Measurements from ENCODE around the gene FRMD8.

Gene FRMD8

DNA sequence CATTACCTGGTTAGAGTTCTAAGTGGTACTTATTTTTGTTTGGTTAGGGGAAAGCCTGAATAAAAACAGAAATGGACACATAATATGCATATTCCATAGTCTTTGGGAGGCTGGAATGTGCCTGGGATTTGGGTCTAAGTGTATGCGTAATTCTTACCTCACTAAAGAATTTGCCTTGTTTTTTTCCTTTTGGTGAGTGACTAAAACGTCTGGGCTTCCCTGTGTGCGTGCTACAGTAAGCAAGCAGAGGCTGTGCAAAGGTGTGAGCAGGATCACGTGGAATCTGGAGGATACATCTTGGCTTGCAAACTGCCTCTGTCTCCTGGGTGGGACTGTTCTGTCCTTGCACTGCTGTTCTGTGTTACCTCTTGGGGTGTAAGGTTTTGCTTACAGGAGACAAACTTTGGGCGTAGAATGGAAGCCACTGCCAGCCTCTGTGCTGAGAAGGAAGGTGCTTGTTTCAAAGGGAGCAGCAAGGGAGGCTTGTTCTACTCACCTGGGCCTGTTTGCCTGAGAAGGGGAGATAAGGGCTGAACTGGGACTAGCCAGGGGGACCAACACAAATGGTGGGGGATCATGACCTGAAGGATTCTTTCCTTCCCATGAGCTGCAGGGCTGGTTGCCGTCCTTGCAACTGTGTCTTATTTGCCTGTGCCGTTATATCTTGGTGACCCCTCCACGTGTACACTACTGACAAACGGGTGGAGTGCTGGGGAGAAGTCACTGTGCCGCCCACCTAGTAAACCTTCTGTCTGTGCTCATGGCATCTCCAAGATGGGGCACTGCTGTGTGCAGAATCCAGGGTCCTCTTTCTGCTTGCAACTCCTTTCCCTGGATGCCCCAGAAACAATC is 40.6 kb downstream of the FRMD8 start:
- DNase-seq, result peak; percentile 28

DNA sequence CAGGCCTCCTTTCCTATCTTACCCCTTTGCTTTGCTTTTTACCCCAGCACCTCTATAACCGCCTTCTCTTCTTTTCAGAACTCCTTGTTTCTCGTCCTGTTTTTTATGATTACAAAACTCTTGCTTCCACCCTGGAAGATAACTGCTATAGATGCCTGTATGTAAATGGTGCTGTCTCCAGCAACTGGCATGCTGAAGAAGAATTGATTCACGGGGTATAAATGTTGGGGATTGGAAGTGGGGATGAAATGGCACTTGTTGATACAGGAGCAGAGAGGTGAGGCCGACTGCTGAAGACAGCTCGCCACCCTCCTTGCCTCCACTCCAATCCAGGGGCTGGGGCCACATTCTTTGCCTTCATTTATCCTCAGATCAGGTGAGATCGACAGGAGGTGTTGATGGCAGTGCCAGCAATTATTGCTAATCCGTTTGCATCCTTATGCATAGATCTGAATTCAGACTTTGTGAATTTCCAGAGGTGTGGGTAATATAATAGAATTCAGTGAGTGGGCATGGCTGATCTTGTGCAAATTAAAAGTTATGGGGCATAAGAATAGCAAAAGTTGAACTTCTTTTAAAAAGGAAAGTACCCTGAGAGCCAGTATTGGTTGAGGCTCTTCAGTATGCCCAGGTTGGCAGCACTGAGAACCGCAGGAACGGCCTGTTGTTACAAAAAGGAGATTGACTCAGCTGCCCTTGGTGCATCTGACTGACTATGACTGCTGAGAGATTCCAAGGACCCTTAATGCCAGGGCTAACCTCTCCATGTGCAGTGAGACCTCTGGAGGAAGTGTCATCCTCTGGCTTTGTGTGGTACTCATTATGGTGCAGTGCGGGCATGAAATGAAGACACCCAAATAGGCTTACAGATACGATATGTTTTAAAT is 41.5 kb downstream of the FRMD8 start:
- DNase-seq, result peak; percentile 27

DNA sequence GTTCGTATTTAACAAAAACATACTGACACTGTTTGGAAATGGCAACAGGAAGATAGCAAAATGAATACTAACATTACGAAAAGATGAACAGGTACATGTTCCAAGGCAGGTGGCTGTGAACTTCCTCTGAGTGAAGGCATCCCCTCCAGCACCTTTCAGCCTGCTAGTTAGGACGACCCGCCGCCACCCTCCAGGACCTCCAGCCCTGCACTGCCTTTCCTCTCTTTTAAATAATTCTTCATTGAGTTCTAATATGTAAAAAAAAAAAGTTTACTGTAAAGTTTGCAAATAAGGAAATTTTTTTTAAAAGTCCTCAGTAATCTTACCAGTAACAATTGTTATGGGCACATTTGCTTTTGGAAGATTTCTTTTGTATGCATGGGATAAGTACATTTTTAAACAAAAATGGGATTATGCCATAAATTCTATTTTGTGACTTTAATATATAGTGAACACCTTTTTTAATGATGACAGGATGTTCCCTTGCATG is 42.2 kb downstream of the FRMD8 start:
- peak; percentile 19 for DNase-seq

DNA sequence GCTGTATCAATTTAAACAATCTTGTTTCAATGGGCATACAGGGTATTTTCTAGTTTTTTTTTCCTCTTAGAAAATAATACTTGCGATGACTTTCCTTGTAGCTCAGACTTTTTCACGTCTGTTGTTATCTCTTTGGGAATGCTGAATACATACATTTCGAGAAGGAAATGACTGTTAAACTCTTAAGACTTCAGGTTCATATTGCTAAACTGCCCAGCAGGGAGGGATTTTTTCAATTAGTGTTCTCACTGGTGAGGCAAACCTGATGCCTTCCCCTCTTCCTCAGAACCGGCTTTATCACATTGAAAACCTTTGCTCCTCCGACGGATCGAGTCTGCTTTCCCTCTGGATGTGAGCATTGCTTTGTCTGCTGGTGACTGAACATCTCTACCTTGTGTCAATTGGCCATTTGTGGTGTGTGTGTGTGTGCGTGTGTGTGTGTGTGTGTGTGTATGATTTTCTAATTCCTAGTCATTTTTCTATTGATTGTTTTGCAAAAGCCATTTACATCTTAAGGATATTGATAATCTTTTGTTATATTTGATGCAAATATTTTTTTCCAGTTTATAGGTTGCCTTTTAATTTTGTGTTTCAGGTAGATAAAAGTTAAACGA is 42.7 kb downstream of the FRMD8 start:
- no peak for DNase-seq

DNA sequence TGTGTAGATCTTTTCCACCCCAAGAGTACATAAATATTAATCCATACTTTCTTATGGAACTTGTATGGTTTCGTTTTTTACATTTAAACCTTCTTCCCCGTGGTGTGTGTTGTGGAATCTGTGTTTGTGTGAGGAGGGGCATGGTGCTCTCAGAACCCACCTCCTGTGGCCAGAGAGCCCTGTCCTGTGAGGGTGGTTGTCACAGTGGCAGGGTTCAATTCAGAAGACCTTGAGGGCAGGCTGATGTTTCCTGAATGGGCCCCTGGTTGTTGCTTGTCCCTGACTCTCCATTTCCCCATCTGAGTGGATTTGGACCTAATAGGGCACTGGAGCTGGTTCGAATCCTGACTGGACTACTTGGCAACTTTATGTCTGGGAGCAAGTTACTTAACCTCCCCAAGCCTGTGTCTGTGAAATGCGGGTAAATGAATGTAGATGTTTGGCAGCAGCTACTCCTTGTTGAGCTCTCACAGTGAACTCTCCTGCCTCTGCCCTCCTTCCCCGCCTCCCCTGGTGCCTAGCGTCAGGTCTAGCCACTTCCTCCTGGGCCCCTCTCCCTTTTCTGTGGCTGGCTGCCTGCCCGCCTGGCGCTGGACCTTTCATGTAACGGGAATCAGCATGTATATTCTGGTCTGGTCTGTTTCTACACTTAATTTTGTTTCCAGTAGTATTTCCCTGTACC is 43.4 kb downstream of the FRMD8 start:
- peak; percentile 43 for DNase-seq

DNA sequence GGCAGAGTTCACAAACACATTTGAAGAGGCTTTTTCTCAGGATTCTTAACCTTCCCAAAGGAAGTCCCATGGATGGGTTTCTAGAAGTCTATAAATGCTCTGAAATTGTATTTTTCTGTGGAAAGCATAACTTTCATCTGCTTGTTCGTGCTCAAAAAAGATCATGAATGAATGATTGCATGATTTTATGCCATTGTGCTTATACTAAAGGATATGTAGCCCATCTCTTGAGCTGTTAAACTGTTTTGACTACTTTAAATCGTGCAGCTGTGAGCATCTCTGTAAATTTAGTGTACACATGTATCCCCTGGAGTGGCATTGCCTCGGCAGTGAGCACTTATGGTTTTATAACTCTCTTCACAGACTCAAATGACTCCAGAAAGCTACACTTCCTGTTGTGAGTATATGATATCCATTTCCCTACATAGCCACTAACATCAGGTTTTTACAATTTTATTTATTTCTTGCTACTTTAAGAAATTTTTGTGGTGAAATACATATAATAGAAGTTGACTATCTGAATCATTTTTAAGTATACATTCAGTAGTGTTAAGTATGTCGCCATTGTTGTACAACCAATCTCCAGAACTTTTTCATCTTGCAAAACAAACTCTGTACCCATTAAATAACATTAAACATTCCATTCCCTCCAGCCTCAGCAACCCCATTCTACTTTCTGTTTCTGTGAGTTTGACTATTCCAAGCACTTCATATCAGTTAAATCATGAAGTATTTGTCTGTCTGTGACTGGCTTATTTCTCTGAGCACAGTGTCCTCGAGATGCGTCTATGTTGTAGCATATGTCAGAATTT is 44.2 kb downstream of the FRMD8 start:
- peak; percentile 28 for DNase-seq

DNA sequence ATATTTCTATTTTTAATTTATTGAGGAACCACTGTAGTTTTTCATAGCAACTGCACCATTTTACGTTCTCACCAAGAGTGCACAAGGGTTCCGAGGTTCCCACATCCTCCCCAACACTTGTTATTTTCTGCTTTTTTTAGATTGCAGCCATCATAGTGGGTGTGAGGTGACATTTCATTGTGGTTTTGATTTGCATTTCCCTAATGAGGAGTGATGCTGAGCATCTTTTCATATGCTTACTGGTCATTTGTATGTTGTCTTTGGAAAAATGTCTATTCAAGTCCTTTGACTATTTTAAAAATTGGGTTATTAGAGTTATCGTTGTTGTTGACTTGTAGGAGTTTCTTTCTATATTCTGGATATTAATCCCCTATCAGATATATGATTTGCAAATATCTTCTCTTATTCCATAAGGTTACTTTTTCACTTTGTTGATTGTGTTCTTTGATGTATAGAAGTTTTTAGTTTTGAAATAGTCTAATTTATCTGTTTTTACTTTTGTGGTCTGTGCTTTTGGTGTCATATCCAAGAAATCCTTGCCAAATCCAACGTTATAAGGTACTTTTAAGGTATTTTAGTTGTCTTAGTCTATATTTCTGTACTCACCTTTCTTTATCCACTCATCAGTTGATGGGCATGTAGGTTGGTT is 45.1 kb downstream of the FRMD8 start:
- peak; percentile 77 for DNase-seq

DNA sequence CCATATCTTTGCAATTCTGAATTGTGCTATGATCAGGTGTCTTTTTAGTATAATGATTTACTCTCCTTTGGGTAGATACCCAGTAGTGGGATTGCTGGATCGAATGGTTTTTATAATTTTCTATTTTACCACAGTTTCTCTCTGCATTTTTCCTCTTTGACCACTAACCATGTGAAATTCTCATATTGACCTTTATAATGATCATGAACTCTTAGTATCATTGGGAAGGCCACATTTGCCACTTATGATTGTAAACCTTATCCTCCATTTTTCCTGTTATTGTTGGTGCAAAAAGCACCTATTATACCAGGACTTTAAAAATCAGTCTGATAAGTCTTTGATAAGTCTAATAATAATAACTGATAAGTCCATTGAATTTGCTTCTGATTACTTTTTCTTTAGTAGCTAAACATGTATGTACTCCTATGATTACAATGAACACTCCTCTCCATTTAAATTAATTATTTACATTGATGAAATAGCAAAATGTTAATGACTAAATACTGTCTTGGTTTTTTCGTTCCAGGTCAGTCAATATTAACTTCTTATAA is 45.7 kb downstream of the FRMD8 start:
- no peak for DNase-seq

DNA sequence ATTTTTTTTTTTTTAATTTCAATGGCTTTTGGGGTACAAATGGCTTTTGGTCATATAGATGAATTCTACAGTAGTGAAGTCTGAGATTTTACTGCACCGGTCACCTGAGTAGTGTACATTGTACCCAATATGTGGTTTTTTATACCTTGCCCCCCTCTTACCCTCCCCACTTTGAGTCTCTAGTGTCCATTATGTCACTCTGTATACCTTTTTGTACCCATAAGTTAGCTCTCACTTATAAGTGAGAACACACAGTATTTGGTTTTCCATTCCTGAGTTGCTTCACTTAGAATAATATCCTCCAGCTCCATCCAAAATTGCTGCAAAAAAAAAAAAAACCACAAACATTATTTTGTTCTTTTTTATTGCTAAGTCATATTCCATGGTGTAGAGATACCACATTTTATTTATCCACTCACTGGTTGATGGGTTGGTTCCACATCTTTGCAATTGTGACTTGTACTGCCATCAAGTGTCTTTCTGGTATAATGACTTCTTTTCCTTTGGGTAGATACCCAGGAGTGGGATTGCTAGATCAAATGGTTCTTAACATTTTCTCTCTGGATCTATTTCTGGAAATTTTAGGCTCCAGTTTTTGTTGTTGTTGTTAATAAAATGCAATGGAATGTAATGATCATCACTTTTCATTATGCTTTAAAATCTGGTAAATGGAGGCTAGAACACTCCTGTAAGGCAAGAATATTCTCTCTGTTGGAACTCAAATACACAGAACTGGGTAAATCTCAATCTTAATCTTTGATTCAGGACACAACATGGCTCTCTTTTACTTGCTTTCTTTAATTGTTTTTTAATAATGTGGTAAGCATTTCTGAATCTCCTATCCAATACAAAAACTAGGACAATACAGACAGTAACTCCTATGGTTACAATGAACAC is 46.5 kb downstream of the FRMD8 start:
- DNase-seq, result peak; percentile 59

DNA sequence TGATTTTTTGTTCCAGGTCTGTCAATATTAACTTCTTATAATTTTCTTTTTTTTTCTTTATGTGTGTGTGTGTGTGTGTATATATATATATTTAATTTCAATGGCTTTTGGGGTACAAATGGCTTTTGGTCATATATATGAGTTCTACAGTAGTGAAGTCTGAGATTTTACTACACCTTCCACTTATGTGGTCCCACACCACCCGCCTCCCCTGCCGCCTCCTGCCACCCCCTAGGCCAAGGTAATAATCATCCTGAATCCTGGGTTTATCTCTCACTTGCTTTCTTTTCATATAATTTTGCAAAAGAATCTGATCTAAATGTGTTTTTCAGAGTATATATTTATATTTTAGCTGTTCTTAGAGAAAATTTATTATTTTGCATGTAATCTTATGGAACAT is 47.2 kb downstream of the FRMD8 start:
- no peak for DNase-seq

DNA sequence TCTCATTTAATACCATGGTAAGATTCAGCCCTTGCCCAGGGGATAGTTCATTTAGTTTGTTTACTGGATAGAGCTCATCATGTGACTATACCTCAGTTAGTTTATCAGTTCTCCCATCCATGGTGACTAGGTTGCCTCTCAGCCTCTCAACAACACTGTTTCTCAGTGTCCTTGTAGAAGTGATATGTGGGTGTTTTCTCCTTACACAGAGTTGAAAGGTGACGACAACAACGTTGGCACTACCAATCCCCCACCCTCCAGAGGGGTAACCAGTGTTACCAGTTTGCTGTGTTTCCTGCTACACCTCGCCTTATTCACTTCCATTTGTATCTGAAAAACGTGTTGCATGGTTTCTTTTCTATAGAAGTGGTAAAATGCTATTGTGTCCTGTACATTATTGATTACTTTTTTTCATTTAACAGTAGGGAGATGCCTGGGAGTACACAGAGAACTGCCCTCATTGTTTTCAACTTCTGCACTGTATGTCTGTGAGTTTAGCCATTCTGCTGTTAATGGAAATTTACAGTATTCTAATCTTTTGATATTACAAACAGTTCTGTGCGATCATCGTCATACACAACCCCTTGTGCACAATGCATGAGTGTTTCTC is 47.7 kb downstream of the FRMD8 start:
- DNase-seq, result no peak

DNA sequence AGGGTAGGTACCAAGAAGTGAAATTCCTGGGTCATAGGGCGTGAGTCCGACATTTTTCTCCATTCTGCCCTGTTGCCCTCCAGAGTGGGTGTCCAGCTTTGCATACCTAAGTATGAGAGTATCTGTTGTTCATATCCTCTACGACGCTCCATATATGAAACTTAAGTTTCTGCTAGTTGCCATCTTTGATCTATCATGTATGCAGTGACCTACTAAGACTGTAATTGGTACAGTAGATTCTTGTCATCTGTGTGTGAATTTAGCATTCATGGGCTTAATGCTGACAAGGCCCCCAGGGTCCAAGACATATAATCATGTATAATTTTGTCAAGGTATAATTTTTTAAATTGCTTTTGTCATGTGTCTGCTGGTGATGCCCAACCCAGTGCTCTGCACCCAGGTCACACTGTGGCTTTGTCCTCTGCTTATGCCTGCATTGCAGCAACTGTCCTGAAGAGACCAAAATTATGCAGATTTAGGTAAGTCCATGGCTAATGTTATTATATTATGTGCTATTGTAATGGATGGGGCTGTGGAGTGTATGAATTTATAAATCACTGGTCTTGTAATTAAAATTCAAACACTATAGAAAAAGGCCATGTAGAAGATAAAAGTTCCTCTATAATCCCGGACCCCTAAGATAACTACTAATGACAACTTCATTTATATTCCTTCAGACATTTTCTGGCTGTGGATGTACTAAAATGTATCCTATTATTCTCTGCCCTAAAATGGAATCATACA is 48.4 kb downstream of the FRMD8 start:
- DNase-seq, result no peak

DNA sequence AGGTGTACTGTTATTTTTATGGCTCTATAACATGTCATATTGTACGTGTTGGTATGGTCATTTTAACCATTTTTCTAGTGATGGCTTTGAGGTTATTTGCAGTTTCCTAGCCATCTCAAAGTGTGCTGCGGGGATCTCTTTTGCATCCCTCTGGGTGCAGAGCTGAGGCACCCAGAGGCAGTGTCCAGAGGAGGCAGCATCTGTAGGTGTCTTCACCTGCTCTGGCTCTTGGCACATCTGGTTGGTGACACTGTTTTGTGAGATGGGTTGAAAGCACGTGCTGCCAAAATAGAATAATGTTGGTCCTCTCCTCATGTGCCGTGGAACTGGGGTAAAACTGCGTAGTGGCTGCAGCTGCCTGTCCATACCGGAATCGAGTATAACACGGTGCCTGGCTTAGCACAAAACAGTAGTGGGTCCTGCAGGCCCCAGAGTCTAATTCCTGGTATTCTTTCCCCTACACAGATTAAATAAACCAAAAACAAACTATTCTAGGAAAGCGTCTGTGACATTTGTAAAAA is 49.0 kb downstream of the FRMD8 start:
- no peak for DNase-seq

DNA sequence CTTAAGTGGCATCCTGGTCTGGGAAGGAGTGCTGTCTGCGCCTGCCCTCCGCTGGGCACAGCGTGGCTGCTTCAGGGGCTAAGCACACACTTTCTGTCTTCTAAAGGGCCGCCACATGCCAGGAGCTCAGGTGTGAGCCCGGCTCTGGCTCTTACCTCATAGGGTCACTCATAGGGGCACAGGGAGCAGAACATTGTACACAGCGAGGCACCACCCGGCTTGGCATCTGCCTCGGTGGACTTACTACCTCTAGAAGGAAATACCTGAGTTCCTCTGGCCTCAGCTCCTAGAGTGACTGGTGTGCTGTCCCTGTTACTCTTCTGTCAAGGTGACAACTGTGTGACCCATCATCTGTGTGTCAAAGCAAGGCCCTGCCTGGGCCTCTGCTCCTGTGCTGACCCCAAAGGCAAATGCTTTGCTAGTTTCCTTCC is 49.6 kb downstream of the FRMD8 start:
- DNase-seq, result no peak

DNA sequence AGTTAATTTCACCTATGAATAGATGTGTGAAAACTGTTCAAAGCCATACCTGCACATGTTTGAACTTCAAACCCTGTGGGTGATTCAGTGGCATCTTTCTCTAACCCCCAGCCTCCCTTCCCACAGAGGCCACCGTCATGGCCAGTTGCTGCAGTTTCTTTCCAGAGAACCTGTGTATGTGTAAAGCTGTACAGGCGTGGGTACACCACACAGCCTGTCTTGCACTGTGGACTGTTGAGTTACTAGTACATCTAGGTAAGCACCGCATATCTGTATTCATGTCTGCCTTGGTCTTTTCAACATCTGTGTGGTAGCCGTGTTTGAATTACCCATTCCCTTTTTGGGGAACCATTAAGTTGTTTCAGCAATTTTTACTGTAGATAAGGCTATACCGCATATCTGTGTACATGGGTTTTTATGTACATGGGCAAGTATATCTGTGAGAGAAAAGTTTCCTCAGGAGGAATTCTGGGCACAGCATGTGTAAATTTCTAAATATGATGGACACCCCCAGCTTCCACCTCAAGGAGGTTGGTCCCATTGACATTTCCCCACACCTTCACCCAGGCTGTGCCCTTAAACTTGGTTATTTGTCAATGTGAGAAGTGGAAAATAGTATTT is 50.1 kb downstream of the FRMD8 start:
- no peak for DNase-seq

DNA sequence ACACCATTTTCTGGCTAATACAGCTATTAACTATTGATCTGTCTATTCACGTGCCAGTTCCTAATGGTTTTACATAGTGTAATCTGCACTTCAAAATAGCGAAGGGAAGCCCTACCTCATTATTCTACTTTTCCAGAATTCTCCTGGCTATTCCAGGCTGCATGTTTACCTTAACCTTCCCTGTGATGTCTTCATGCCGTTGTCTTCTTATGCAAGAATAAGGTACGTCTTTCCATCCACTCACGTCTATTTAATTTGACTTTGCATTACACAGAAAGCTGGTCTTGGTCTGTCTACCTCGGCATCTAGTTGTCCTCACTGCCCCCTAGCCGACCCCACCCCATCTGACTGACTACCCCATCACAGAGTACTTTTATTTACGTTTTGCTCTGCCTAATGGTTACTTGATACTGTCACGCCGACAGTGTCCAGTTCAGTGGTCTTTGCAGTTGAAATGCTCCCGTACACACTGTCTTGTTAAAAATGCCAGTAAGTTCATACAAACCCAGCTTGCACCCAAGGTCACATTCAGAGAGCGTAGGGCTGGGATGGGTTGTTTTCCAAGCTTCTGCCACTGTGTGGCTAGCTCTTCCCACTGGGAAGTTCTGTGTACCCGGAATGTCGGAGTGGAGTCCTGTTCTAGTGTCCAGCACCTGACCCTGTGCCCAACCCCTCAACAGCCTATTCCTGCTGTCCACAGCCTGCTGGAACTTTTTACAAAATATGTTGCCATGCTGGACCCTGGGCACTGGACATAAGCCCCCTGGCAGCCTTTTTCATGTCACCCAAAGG is 51.2 kb downstream of the FRMD8 start:
- no peak for DNase-seq
